OCI-LY3 (cell line): ENCODE data around the gene CACNA1B.

Experiments
- H2AFZ ChIP-seq: fragments of 200-600, 300-600 bp; shearing (Covaris generic); 2 replicates; pipeline ENCODE4 v1.6.0; 2014; ENCODE audit warnings: antibody characterized with exemption, low read depth, low read length
- H3K27ac ChIP-seq: fragments of 200-600, 300-600 bp; sonication (generic); 2 replicates; pipeline ENCODE4 v1.5.1; 2014; ENCODE audit warnings: mild to moderate bottlenecking, low read length, moderate library complexity, mixed read lengths
- H3K27me3 ChIP-seq: fragments of 200-600, 300-600 bp; sonication (generic); 2 replicates; pipeline ENCODE4 v1.6.1; 2014; ENCODE audit warnings: low read depth, low read length, mixed read lengths
- H3K36me3 ChIP-seq: fragments of 200-600, 300-600 bp; sonication (generic); replicated peaks from 2 replicates; pipeline ENCODE3; 2014; ENCODE audit warnings: low read depth, low read length, mixed read lengths
- H3K4me1 ChIP-seq: fragments of 300-600, 200-600 bp; sonication (generic); 2 replicates; pipeline ENCODE4 v1.6.1; 2014; ENCODE audit warnings: low read length, mixed read lengths
- H3K4me2 ChIP-seq: fragments of 200-600, 300-600 bp; sonication (generic); 2 replicates; pipeline ENCODE4 v1.6.1; 2014; ENCODE audit warnings: low read length, mixed read lengths
- H3K4me3 ChIP-seq: fragments of 300-600, 200-600 bp; sonication (generic); 2 replicates; pipeline ENCODE4 v1.5.1; 2014; ENCODE audit warnings: antibody characterized with exemption, mild to moderate bottlenecking, low read length, moderate library complexity
- H3K79me2 ChIP-seq: fragments of 300-600, 200-600 bp; shearing (Covaris generic); 2 replicates; pipeline ENCODE4 v1.6.1; 2014; ENCODE audit warnings: mild to moderate bottlenecking, low read length, mixed read lengths
- H3K9ac ChIP-seq: fragments of 300-600, 200-600 bp; shearing (Covaris generic); 2 replicates; pipeline ENCODE4 v1.6.0; 2014; ENCODE audit warnings: mild to moderate bottlenecking, low read length, moderate library complexity
- H3K9me3 ChIP-seq: fragments of 200-600, 300-600 bp; shearing (Covaris generic); 2 replicates; pipeline ENCODE4 v1.6.1; 2014; ENCODE audit warnings: low read length, mixed read lengths; ENCODE audit not compliant: insufficient read depth
- H4K20me1 ChIP-seq: fragments of 200-600, 300-600 bp; sonication (generic); 2 replicates; pipeline ENCODE4 v1.6.1; 2016; ENCODE audit warnings: low read length, mixed read lengths; ENCODE audit not compliant: insufficient read depth
- CTCF ChIP-seq: fragments of 200-600, 300-600 bp; sonication (generic); IDR thresholded peaks from 2 replicates; pipeline ENCODE4 v1.5.1; 2014; ENCODE audit warnings: antibody characterized with exemption, low read length, low read depth
- EZH2phosphoT487 ChIP-seq: fragments of 200-600 bp; shearing (Covaris generic); IDR thresholded peaks from 2 replicates; pipeline ENCODE4 v1.6.1; 2018; ENCODE audit warnings: antibody characterized with exemption, mixed run types, low read depth

Gene CACNA1B

DNA sequence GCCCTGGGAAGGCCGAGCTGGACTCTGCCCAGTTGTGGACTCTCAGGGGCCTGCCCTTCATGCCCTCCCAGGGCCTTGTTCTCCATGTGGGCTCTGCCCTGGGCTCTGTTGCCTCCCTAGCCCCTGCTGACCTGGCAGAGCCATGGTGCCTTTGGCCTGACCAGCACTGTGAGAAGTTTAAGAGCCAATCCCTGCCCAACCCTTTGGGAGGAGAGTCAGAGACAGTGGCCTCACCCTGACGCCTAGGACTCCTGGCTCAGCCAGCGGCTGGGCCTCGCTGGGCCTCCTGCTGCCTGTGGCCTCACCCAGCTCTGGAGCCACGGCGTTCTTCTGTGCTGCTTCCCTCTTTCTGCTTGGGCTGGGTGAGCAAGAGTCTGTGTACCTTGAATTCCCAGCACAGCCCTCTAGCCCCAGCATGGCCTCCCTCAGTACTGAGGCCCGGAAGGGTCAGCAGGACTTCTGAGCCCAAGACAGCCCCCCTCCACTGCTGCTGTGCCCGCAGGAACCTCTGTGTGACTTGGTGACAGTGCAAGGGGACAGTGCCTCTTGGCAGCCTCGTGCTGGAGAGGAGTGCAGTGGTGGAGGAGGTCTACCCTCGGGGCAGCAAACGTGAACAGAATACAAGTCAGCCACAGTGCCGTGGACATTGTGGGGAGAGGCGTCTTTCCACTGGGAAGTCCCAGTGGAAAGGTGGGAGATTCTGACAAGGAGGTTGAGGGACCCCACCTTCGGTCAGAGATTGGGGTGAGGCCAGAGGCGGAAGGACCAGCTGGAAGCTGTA is 97.4 kb downstream of the CACNA1B start:
- no peak overlapping the region for H3K4me2 ChIP-seq
- H3K9ac ChIP-seq: no peak overlapping the region
- no peaks in the 10 kb centered on the region for H3K27me3 ChIP-seq
- H3K9me3 ChIP-seq: no peaks in the 10 kb centered on the region
- peaks cover 90% of the 10 kb centered on the region for H4K20me1 ChIP-seq
- H3K79me2 ChIP-seq: peaks cover 18% of the 10 kb centered on the region; the same call in 1 of the 2 replicates
- H3K4me1 ChIP-seq: no peaks in the 10 kb centered on the region
- H3K4me3 ChIP-seq: no peak overlapping the region
- no peak overlapping the region for H2AFZ ChIP-seq
- H3K36me3 ChIP-seq: peaks cover 73% of the 10 kb centered on the region
- no peak for TF ChIP-seq CTCF
- no peak for TF ChIP-seq EZH2phosphoT487
- H3K27ac ChIP-seq: no peak overlapping the region

GRCh38 chr9:137975527-137975913 is 97.9 kb downstream of the CACNA1B start:
- H3K4me1 ChIP-seq: no peaks in the 10 kb centered on the region
- peaks cover 90% of the 10 kb centered on the region for H4K20me1 ChIP-seq
- H3K4me3 ChIP-seq: no peak overlapping the region
- H3K36me3 ChIP-seq: peaks cover 71% of the 10 kb centered on the region
- no peak overlapping the region for H3K4me2 ChIP-seq
- H3K9ac ChIP-seq: no peak overlapping the region
- no peaks in the 10 kb centered on the region for H3K27me3 ChIP-seq
- H2AFZ ChIP-seq: no peak overlapping the region
- H3K79me2 ChIP-seq: peaks cover 12% of the 10 kb centered on the region; the same call in 1 of the 2 replicates
- TF ChIP-seq EZH2phosphoT487 (no peak), CTCF (no peak)
- no peaks in the 10 kb centered on the region for H3K9me3 ChIP-seq
- no peak overlapping the region for H3K27ac ChIP-seq

DNA sequence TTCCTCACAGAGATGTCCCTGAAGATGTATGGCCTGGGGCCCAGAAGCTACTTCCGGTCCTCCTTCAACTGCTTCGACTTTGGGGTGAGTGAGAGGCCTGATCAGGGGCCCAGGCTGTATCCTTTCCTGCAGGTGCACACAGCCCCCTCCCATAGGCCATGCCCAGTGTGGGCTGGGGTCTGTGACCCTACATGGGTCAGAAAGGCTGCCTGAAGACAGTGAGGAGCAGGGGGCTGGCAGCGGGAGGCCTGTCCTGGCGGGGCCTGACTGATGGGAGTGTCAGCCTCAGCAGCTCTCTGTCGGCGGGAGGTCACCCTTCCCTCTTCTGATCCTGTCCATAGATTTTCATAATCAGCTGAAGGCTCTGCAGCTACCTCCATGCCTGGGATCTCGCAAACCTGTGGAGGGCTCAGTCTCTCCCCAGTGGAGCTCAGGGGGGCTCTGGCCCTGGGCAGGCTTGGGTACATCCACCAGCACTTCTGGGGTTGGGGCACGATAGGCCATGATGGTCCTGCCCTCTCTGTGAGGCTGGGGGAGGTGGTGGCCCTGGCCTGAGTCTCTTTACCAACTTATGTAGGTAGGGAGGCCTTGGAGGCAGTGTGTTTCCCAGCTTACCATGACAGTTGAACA is 98.5 kb downstream of the CACNA1B start:
- Histone ChIP-seq H3K27me3 (no peaks in the 10 kb centered on the region), H3K4me1 (no peaks in the 10 kb centered on the region), H3K79me2 (peaks cover 12% of the 10 kb centered on the region; the same call in 1 of the 2 replicates)

More for the DNA sequence above, 98.5 kb downstream of the CACNA1B start:
- H2AFZ ChIP-seq: no peak overlapping the region
- H3K27ac ChIP-seq: no peak overlapping the region
- H3K4me3 ChIP-seq: no peak overlapping the region
- peaks cover 71% of the 10 kb centered on the region for H3K36me3 ChIP-seq
- no peak overlapping the region for H3K4me2 ChIP-seq
- no peak overlapping the region for H3K9ac ChIP-seq
- H4K20me1 ChIP-seq: peaks cover 90% of the 10 kb centered on the region
- H3K9me3 ChIP-seq: no peaks in the 10 kb centered on the region
- TF ChIP-seq EZH2phosphoT487: no peak
- no peak for TF ChIP-seq CTCF
